GM12875 (cell line): ENCODE measurements around the gene HEPACAM.

ENCODE experiments used
- H3K4me3 ChIP-seq: one replicate; pipeline ENCODE4 v1.5.1; 2011; ENCODE audit warnings: low read depth, low read length, control low read depth
- CTCF ChIP-seq: IDR thresholded peaks from 2 replicates; pipeline ENCODE4 v1.5.1; 2011; ENCODE audit warnings: low read depth, mild to moderate bottlenecking, control low read depth, inconsistent platforms, low read length, moderate library complexity, borderline replicate concordance; ENCODE audit not compliant: insufficient read depth

HEPACAM gene

GRCh38 chr11:124943741-124944140 lies 7.9 kb upstream of the HEPACAM start:
- no peak overlapping the region for H3K4me3 ChIP-seq
- TF ChIP-seq CTCF = no peak

DNA sequence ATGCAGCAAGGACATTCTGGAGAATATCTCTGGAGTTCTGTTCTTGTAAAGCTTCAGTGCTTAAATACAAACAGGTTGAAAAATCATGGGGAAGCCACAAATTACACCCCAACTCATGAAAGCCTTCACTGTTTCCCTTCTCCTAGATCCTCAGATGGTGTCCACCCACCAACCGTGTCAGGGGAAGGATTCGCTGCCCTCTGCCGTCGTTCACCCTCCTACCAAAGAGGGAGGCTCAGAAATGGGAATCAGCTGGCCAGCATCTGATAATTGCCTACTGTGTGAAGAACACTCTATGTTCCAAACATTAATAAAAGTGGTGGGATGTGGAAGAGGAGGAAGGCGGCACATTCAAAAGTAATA lies 7.4 kb upstream of the HEPACAM start:
- no peak overlapping the region for H3K4me3 ChIP-seq
- TF ChIP-seq CTCF = no peak

GRCh38 chr11:124942466-124943253 lies 6.8 kb upstream of the HEPACAM start:
- H3K4me3 ChIP-seq = no peak overlapping the region
- no peak for TF ChIP-seq CTCF

- no peak for TF ChIP-seq CTCF
- H3K4me3 ChIP-seq = no peak overlapping the region
These were observed 5.9 kb upstream of the HEPACAM start for GRCh38 chr11:124941703-124942102.

DNA sequence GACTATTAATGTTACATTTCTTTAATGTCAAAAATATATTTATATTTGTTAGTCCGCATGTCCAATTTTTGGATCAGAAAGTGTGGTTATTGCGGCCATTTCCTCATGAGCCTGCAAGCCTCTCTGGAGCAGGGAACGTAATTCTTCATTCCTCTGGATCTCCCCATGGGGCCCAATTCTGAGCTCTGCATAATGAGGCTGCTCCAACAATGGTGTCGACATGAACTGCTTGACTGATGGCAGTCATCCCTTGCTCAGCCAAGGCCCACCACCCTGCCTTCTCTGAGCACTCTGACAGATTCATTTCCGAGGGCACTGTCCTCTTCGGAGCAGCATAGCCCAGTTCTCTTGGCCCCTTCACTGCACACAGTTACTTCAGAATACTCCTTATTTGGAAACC lies 3.1 kb upstream of the HEPACAM start:
- no peak for TF ChIP-seq CTCF

DNA sequence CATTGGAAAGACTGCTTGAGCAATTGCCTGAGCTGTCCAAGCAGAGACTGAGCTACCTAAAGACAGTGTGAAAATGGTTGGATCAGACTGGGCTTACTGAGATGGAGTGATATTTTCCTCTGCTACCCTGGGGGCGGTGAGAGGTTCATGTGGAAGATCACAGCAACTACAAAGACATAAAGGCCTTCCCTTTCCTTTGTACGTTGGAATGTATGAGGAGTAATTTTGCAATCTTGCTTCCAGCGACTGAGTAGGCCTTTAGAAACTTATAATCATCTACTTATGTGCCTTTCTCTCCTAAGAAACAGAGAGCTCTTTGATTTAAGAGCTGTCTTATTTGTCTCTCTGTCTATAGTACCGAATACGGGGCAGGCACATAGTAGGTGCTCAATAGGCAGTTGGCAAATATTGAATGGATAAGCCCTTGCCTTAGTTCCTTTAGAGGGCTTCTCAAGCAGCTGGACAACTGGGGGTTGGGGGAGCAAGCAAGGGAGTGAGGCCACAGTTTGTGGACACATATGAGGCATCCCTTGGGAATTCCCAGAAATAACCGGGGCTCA lies 2.4 kb upstream of the HEPACAM start:
- no peak for TF ChIP-seq CTCF
- no peak overlapping the region for H3K4me3 ChIP-seq

More for the DNA sequence above, 3.1 kb upstream of the HEPACAM start:
- H3K4me3 ChIP-seq = no peak overlapping the region

- no peak overlapping the region for H3K4me3 ChIP-seq
- TF ChIP-seq CTCF = no peak
These were observed 1.6 kb upstream of the HEPACAM start for GRCh38 chr11:124937336-124937935.
